ENCODE measurements around the gene KLHL3. TPM values are rescaled to one million over a fixed set of nuclear protein-coding genes. Genes with fewer than 3 reads are reported as not detected.

The KLHL3 gene
- total RNA-seq, 2 donors from 2014 or later, result 24.6 to 38.2 TPM

- Histone ChIP-seq H3K27me3 (no peaks in the 10 kb centered on the region), H3K27ac (peak overlapping the region; percentile 75 to 86), H3K36me3 (no peaks in the 10 kb centered on the region), H3K9me3 (no peaks in the 10 kb centered on the region), H3K4me3 (peak overlapping the region; percentile 50 to 57), H3K4me1 (peaks cover 0 to 63% of the 10 kb centered on the region in 2 donors)
- no peak for DNase-seq (ENCODE audit: low spot score)
- TF ChIP-seq, protein P1, sequence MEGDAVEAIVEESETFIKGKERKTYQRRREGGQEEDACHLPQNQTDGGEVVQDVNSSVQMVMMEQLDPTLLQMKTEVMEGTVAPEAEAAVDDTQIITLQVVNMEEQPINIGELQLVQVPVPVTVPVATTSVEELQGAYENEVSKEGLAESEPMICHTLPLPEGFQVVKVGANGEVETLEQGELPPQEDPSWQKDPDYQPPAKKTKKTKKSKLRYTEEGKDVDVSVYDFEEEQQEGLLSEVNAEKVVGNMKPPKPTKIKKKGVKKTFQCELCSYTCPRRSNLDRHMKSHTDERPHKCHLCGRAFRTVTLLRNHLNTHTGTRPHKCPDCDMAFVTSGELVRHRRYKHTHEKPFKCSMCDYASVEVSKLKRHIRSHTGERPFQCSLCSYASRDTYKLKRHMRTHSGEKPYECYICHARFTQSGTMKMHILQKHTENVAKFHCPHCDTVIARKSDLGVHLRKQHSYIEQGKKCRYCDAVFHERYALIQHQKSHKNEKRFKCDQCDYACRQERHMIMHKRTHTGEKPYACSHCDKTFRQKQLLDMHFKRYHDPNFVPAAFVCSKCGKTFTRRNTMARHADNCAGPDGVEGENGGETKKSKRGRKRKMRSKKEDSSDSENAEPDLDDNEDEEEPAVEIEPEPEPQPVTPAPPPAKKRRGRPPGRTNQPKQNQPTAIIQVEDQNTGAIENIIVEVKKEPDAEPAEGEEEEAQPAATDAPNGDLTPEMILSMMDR (IDR thresholded peaks at IDR 0.05), result no peak
Measured at GRCh38 chr5:137734331-137734730, 1.6 kb downstream of the KLHL3 start.

DNA sequence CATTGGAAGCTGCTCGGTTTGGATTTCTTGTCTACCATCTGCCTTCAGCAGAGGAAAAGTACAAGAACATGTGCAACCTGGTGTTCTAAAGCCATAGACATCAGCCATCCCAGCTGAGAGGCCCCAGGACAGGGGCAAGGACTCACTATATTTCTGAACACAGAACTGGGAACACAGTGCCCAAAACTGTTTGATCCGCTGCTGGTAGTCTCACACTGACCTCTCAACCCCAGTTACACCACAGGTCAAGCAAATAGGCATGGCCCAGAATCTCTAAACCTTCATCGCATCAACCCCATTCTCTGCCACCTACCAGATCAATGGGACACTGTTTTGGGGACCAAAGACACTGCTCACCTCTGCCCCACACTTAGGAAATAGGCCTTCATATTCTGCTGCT, 2.0 kb downstream of the KLHL3 start:
- no peaks in the 10 kb centered on the region for H3K36me3 ChIP-seq
- H3K4me1 ChIP-seq, result peaks cover 0 to 63% of the 10 kb centered on the region in 2 donors
- H3K4me3 ChIP-seq, result peak overlapping the region; percentile 50 to 57
- H3K27me3 ChIP-seq, result no peaks in the 10 kb centered on the region
- H3K27ac ChIP-seq, result peak overlapping the region; percentile 75 to 86
- TF ChIP-seq, protein P1 (IDR thresholded peaks at IDR 0.05), result no peak
- no peaks in the 10 kb centered on the region for H3K9me3 ChIP-seq
- no peak for DNase-seq (ENCODE audit: low spot score)

DNA sequence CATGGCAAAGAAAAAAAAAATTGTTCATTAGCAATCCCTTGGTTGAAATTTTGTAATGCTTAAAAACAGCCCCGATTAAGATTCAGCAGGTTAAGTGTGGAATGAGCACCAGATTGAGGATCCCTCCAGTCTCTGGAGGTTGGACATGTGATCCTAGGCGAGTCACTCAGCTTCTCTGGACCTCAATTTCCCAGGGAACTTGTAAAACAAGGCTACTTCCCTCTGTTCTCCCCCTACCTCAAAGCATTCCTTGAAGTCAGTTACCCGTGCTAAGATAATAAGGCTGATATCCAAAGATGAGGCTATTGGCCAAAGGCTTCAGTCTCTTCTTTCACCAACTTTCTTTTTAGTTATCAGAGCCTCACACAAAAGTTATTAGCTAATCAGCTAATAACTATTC, 2.9 kb downstream of the KLHL3 start:
- Histone ChIP-seq H3K27me3 (no peaks in the 10 kb centered on the region), H3K4me1 (peaks cover 0 to 60% of the 10 kb centered on the region in 2 donors), H3K9me3 (no peaks in the 10 kb centered on the region), H3K36me3 (no peaks in the 10 kb centered on the region), H3K4me3 (peak overlapping the region in 1 of 2 donors; percentile 3), H3K27ac (peak overlapping the region in 1 of 2 donors; percentile 86)
- no peak for DNase-seq (ENCODE audit: low spot score)
- TF ChIP-seq, protein P1 (IDR thresholded peaks at IDR 0.05), result no peak

DNA sequence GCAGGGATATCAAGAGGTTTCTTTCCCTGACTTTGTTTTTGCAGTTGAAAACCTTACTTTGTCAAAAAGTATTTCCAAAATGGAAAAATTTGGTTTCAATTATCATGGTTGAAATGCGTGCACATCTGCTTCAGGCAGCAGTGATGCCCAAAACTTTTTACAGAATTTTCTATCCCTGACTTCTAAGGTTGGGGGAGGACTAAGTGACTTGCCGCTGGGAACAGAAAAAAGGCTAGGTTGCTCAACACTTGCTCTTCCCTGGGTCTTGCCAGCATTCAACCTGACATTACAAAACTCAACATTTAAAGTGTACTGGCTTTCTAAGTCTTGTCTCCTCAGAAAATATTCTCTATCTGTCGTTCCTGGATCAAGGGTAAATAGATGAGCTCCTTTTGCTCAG, 4.7 kb downstream of the KLHL3 start:
- TF ChIP-seq, protein P1 (IDR thresholded peaks at IDR 0.05), result no peak
- H3K4me1 ChIP-seq, result peaks cover 0 to 49% of the 10 kb centered on the region in 2 donors

GRCh38 chr5:137730336-137730735, 5.6 kb downstream of the KLHL3 start:
- Histone ChIP-seq H3K36me3 (no peaks in the 10 kb centered on the region), H3K4me1 (peaks cover 0 to 40% of the 10 kb centered on the region in 2 donors), H3K27me3 (no peaks in the 10 kb centered on the region), H3K9me3 (no peaks in the 10 kb centered on the region), H3K27ac (no peak overlapping the region), H3K4me3 (no peak overlapping the region)
- TF ChIP-seq, protein P1 (IDR thresholded peaks at IDR 0.05), result no peak
- DNase-seq (ENCODE audit: low spot score), result no peak

More for the DNA sequence above, 4.7 kb downstream of the KLHL3 start:
- Histone ChIP-seq H3K4me3 (no peak overlapping the region), H3K27ac (no peak overlapping the region), H3K9me3 (no peaks in the 10 kb centered on the region), H3K27me3 (no peaks in the 10 kb centered on the region), H3K36me3 (no peaks in the 10 kb centered on the region)
- no peak for DNase-seq (ENCODE audit: low spot score)

DNA sequence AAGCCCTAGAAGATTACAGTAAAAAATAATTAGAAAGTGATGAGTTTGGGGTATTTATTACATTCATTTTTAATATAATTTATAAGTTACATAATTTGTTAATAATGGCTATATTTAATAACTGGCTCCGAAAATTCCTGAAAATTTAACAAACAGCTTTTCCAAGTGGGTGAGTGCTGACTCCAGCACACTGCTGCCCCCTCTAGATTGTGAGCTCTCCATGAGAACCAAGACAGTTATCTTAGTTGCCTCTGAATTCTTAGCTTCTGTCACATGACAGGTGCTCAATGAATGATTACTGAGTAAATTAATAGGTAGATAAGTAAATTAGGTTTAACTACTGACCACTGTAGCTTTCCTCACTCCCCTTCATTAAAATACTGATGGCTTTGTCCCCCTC, 7.8 kb downstream of the KLHL3 start:
- H3K36me3 ChIP-seq, result no peaks in the 10 kb centered on the region

More for the DNA sequence above, 7.8 kb downstream of the KLHL3 start:
- Histone ChIP-seq H3K9me3 (peaks cover 0 to 10% of the 10 kb centered on the region in 2 donors), H3K27me3 (no peaks in the 10 kb centered on the region), H3K4me3 (no peak overlapping the region), H3K4me1 (peaks cover 0 to 21% of the 10 kb centered on the region in 2 donors), H3K27ac (no peak overlapping the region)
- TF ChIP-seq, protein P1 (IDR thresholded peaks at IDR 0.05), result peak in 1 of 2 donors; percentile 12
- no peak for DNase-seq (ENCODE audit: low spot score)
